ENCODE results near the gene FAM50B.

FAM50B gene

GRCh38 chr6:3899061-3899460 is 49.9 kb downstream of the FAM50B start:
- no peak overlapping the region for H3K4me3 ChIP-seq (ENCODE audit: low read length)
- TF ChIP-seq, protein P1, sequence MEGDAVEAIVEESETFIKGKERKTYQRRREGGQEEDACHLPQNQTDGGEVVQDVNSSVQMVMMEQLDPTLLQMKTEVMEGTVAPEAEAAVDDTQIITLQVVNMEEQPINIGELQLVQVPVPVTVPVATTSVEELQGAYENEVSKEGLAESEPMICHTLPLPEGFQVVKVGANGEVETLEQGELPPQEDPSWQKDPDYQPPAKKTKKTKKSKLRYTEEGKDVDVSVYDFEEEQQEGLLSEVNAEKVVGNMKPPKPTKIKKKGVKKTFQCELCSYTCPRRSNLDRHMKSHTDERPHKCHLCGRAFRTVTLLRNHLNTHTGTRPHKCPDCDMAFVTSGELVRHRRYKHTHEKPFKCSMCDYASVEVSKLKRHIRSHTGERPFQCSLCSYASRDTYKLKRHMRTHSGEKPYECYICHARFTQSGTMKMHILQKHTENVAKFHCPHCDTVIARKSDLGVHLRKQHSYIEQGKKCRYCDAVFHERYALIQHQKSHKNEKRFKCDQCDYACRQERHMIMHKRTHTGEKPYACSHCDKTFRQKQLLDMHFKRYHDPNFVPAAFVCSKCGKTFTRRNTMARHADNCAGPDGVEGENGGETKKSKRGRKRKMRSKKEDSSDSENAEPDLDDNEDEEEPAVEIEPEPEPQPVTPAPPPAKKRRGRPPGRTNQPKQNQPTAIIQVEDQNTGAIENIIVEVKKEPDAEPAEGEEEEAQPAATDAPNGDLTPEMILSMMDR (conservative IDR thresholded peaks at IDR 0.05; ENCODE audit: low read depth, low read length): no peak
- DNase-seq (ENCODE audit: low read depth): no peak

GRCh38 chr6:3899970-3900439 is 50.8 kb downstream of the FAM50B start:
- TF ChIP-seq, protein P1 (conservative IDR thresholded peaks at IDR 0.05; ENCODE audit: low read depth, low read length): no peak
- H3K4me3 ChIP-seq (ENCODE audit: low read length): no peak overlapping the region
- no peak for DNase-seq (ENCODE audit: low read depth)

Measured in retinal pigment epithelial cell (primary cell).